HG03097 (cell line): ENCODE data around the gene RPE65.
"Not testable (repeated sequence)": the region's sequence is repeated elsewhere in the genome, so short reads cannot be mapped to it uniquely, and the experiment has no call there.

Experiments used
- ATAC-seq: cut with Tn5 transposase; IDR thresholded peaks from one replicate; pipeline ENCODE4 v1.9.1; 2021; ENCODE audit not compliant: unreplicated experiment, low FRiP score

RPE65 gene

GRCh38 chr1:68449901-68450300, at the start of gene RPE65:
Gene RPE65, minus strand, starts transcription at chr1:68449954. Its CDS starts 49 bp downstream, at chr1:68449905.
- no peak for ATAC-seq

GRCh38 chr1:68497358-68497698, 47.6 kb upstream of the RPE65 start:
- peak; percentile 11 for ATAC-seq

GRCh38 chr1:68496680-68497357, 47.1 kb upstream of the RPE65 start, which contains the start of gene DEPDC1:
Gene DEPDC1, minus strand, starts transcription at chr1:68497082. Its CDS starts 83 bp downstream, at chr1:68496999.
- peak; percentile 99 for ATAC-seq

- ATAC-seq = no peak
Observed at GRCh38 chr1:68495968-68496679, 46.4 kb upstream of the RPE65 start.

- no peak for ATAC-seq
Observed at GRCh38 chr1:68495532-68495931, 45.8 kb upstream of the RPE65 start.

GRCh38 chr1:68493193-68493592, 43.4 kb upstream of the RPE65 start:
- no peak for ATAC-seq

- ATAC-seq = not testable (repeated sequence)
Observed at GRCh38 chr1:68492255-68492654, 42.5 kb upstream of the RPE65 start.

- no peak for ATAC-seq
Observed at GRCh38 chr1:68490046-68490651, 40.4 kb upstream of the RPE65 start.

- no peak for ATAC-seq
Observed at GRCh38 chr1:68485431-68486022, 35.8 kb upstream of the RPE65 start.

- no peak for ATAC-seq
Observed at GRCh38 chr1:68484618-68485017, 34.9 kb upstream of the RPE65 start.

- ATAC-seq = no peak
Observed at GRCh38 chr1:68481041-68481440, 31.3 kb upstream of the RPE65 start.

GRCh38 chr1:68479501-68479900, 29.7 kb upstream of the RPE65 start:
- ATAC-seq = no peak

- no peak for ATAC-seq
Observed at GRCh38 chr1:68478662-68479061, 28.9 kb upstream of the RPE65 start.

- ATAC-seq = not testable (repeated sequence)
Observed at GRCh38 chr1:68476626-68477025, 26.9 kb upstream of the RPE65 start.

- ATAC-seq = no peak
Observed at GRCh38 chr1:68473060-68473459, 23.3 kb upstream of the RPE65 start.

GRCh38 chr1:68470388-68470970, 20.7 kb upstream of the RPE65 start:
- no peak for ATAC-seq

GRCh38 chr1:68464891-68465290, 15.1 kb upstream of the RPE65 start:
- no peak for ATAC-seq

GRCh38 chr1:68460935-68461334, 11.2 kb upstream of the RPE65 start:
- ATAC-seq = no peak

GRCh38 chr1:68459796-68460195, 10.0 kb upstream of the RPE65 start:
- no peak for ATAC-seq

GRCh38 chr1:68459091-68459490, 9.3 kb upstream of the RPE65 start:
- ATAC-seq = no peak

- no peak for ATAC-seq
Observed at GRCh38 chr1:68456202-68456601, 6.4 kb upstream of the RPE65 start.
